ENCODE data around the gene DNAH5.

DNA sequence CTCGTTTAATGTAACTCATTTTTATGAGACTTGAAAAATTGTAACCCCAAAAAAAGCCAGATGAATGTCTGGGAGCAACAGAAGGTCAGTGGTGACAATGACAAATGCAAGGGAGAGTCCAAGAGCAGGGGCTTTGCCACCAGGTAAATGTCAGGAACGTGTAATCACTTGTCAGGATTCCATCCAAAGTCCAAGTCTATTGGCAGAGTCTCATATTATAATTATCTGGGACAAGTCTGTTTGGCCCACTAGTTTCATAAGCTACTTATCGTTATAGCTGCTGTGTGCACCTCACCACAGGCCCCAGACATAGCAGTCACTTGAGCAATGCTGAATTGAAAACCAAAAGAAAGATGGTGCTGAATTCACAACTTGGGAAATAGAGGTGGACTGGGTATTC is 180.8 kb downstream of the DNAH5 start:
- TF ChIP-seq POLR2A (IDR thresholded peaks at IDR 0.05) (no peak), POLR2AphosphoS5 (IDR thresholded peaks at IDR 0.05) (no peak)
- TF ChIP-seq, protein P1, sequence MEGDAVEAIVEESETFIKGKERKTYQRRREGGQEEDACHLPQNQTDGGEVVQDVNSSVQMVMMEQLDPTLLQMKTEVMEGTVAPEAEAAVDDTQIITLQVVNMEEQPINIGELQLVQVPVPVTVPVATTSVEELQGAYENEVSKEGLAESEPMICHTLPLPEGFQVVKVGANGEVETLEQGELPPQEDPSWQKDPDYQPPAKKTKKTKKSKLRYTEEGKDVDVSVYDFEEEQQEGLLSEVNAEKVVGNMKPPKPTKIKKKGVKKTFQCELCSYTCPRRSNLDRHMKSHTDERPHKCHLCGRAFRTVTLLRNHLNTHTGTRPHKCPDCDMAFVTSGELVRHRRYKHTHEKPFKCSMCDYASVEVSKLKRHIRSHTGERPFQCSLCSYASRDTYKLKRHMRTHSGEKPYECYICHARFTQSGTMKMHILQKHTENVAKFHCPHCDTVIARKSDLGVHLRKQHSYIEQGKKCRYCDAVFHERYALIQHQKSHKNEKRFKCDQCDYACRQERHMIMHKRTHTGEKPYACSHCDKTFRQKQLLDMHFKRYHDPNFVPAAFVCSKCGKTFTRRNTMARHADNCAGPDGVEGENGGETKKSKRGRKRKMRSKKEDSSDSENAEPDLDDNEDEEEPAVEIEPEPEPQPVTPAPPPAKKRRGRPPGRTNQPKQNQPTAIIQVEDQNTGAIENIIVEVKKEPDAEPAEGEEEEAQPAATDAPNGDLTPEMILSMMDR (IDR thresholded peaks at IDR 0.05), result no peak
